Kasumi-1 (cell line): ENCODE measurements around the gene TIPARP.

ENCODE experiments used
- DNase-seq, 2 experiments: peaks; one replicate each; lab custom pipeline; 2025; lab: John Stamatoyannopoulos, UW

Gene TIPARP

DNA sequence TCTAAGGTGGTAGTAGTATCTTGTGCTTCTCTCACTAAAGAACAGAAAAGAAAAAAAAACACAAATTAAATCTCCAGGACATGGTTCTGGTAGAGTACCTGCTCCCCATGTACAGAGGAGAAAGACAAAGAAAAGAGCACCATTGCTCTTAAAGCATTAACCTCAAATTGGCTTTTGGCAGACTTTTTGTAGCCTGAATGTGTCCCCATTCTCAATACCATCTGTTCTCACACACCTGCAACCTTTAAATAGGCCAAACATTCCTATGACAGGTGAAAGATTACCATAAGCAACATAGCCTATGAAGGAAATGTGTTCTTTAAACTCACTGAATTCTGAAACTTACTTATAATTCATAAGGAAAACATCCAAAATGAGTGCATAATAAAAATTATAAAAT, 68.0 kb downstream of the TIPARP start:
- no peak for DNase-seq

DNA sequence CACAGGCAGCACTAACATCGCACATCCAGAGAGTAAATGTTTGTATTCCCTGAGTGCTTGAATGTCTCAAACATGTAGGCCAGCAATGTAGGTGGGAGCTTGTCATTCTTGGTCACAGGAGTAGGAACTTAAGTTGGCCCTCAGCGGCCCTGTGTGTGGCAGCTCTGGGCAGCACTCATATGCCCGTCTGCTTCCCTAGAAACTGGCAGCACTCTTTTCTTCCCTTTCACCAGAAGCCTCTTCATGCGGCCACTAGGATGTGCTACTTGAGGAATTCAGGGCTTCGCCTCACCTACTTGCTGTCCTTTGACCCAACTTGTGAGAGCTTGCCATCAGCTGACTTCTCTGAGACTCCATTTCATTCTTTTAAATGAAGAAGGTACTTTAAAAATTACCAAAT, 69.5 kb downstream of the TIPARP start:
- DNase-seq, result no peak

DNA sequence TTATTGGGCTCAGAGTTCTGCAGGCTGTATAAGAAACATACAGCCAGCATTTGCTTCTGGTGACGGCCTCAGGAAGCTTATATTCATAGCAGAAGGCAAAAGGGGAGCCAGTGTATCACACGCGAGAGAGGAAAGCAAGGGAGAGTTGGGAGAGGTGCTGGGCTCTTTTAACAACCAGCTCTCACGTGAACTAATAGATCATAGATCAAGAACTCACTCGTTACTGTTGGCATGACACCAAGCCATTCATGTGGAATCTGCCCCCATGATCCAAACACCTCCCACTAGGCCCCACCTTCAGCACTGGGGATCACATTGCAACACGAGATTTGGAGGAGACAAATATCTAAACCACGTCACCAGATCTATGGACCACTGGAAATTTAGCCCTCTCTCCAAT, 70.2 kb downstream of the TIPARP start:
- DNase-seq, result no peak

DNA sequence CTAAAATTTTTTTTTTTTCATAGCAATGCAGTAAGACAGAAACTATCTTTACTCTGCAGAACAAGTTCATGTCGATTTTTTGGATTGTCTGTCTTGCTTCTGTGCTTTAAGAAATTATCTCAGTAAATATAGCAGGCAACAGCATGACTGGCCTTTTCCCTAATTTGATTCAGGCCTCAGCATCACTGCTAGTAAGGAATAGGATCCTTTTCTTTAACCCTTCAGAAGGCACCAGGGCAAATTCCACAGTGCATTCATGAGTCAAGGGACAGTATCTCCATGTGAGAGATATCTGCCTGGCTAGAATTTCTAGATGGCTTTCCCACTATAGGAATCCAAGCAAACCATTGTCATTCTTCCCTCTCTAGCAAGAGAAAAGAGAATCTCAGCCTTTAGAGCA, 71.4 kb downstream of the TIPARP start:
- no peak for DNase-seq

DNA sequence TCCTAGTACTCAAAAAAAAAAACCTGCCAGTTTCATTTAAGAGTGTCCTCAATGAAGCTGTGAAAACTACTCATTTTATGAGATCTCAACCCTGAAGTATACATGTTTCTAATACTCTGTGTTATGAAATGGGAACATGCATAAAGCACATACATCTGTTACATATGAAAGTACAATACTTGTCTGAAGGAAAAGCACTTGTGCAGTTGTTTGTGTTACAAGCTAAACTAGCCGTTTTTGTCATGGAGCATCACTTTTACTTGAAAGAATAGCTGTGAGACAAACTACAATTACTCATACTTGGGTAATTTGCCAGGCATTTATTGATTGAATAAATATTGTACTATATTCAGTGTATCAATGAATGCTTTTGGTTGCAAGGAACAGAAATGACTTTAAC, 72.7 kb downstream of the TIPARP start:
- DNase-seq, result no peak

DNA sequence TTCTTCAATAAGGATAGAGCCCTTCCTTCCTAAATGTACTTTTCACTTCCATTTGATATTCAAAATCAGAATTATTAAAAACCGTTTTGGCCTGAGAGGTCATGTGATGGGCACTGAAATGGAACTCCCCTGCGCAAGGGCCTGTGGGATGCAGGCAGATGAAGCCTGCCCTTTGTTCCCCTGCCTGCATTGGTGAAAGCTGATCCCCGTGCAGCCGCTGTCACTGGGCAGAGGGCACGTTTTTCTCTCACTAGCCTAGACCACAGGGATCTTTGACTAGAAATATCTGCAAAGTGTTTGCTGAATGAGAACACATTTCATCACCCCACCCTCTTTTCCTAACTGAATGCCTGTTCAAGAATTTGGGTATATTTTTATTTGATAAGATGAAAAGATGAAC, 74.9 kb downstream of the TIPARP start:
- no peak for DNase-seq

DNA sequence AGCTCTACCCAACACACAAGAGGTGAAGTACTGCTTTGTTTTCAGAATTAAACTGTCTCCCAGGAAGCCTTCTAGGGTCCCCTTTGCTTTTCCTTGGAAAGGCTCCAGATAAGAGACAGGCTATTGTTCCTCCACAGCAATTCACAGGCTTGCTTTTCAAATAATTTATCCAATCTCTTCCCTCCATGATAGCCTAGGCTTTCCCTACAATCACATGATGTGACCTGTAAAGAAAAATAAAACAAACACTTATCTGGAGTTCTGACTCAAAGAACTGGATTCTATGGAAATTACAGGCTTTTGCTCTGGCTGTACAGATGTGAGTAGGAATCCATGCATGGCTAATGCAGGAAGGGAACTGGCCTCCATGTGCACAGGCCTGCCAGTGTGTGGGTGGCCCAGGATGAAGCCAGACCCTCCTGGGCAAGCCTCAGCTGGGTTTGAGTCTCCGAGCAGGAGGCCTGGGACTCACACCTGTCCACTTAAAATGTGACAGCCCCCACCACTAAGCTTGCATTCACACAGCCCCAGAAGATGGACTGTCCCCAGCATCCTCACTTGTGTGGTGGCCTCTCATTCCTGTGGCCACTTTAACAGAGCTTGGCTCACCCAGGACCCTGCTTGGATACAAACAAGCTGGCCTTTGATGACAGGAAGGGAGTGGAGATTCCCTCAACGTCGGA, 75.9 kb downstream of the TIPARP start:
- DNase-seq, result no peak

DNA sequence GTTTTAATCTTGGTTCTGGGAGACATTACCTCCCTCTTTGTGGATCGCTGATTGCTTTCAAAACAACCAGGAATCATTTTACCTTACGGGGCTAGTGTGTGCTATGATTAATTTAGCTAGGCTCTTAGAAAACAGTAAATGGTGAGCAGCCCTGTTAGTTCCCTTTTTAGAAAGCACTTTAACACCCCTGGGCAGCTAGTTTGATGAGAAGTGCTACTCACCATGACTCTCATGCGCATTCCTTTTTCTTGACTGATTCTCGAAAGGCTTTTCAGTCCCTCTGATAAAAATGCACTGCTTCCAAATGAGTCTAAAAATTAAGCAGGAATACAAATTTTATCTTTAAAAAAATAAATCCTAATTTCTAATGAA, 76.5 kb downstream of the TIPARP start:
- peak in 1 of 2 experiments; percentile 7 for DNase-seq

DNA sequence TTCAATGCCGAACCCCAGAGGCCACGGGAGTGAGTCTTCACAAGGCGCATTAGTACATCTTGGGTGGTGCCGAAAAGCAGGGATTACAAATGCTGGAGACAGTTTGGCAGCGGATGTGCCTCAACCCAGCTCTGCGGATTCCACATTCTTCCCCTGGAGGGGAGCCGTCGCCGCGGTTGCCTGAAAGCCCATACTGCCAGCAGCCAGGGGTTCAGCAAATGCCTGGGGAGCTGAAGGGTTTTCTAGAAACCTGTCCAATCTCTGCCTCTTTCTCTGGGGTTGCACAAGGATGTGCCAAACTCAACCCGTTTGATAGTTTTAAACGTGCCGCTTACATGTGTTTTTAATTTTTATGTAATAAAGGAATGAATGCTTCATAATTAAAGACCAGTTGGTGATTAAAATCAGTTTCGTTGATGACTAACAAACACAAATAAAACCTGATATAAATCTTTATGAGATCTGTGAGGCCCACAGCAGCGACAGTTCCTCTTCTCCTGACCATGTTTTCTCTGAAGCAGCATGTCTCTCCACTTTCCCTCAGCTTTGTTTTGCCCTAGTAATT, 77.2 kb downstream of the TIPARP start:
- DNase-seq, result no peak
